SU-DHL-6 (cell line): Measurements from ENCODE around the gene ITGB6.

Source experiments
- H2AFZ ChIP-seq: fragments of 200-600 bp; sonication (generic); 2 replicates; pipeline ENCODE4 v1.6.1; 2014; ENCODE audit warnings: low read depth, mild to moderate bottlenecking, moderate library complexity, mixed read lengths, antibody characterized with exemption, low read length; ENCODE audit not compliant: severe bottlenecking
- H3F3A ChIP-seq: fragments of 200-600 bp; shearing (Covaris generic); 2 replicates; pipeline ENCODE4 v1.6.0; 2016; ENCODE audit warnings: antibody characterized with exemption, mild to moderate bottlenecking; ENCODE audit not compliant: insufficient read depth
- H3K27ac ChIP-seq: fragments of 200-600 bp; sonication (generic); 2 replicates; pipeline ENCODE4 v1.5.1; 2016; ENCODE audit warnings: low read depth, mild to moderate bottlenecking, low read length, moderate library complexity, mixed read lengths
- H3K27me3 ChIP-seq: fragments of 200-600 bp; sonication (generic), shearing (Covaris generic); 2 replicates; pipeline ENCODE4 v1.6.0; 2014; ENCODE audit warnings: mild to moderate bottlenecking, low read length
- H3K36me3 ChIP-seq: fragments of 200-600 bp; sonication (generic); 2 replicates; pipeline ENCODE4 v1.6.1; 2014; ENCODE audit warnings: mild to moderate bottlenecking, low read length, mixed read lengths
- H3K4me2 ChIP-seq: fragments of 300-600, 200-600 bp; shearing (Covaris generic), sonication (generic); 2 replicates; pipeline ENCODE4 v1.6.0; 2014; ENCODE audit warnings: low read length, low read depth, mild to moderate bottlenecking; ENCODE audit not compliant: poor library complexity, severe bottlenecking
- H3K4me3 ChIP-seq: fragments of 200-600 bp; sonication (generic); 2 replicates; pipeline ENCODE4 v1.5.1; 2014; ENCODE audit warnings: antibody characterized with exemption, low read length, mild to moderate bottlenecking, mixed read lengths; ENCODE audit not compliant: insufficient read depth, poor library complexity, severe bottlenecking
- H3K79me2 ChIP-seq: fragments of 200-600 bp; sonication (generic); 2 replicates; pipeline ENCODE4 v1.6.1; 2014; ENCODE audit warnings: mild to moderate bottlenecking, low read length, moderate library complexity; ENCODE audit not compliant: insufficient read depth
- H3K9ac ChIP-seq: fragments of 200-600 bp; sonication (generic); 2 replicates; pipeline ENCODE4 v1.7.0; 2014; ENCODE audit warnings: mild to moderate bottlenecking, low read length
- H3K9me2 ChIP-seq: fragments of 200-600 bp; sonication (generic); replicated peaks from 2 replicates; pipeline ENCODE4 v1.6.1; 2014; ENCODE audit warnings: low read length; ENCODE audit not compliant: insufficient read depth
- H3K9me3 ChIP-seq: fragments of 200-600 bp; sonication (generic); 2 replicates; pipeline ENCODE4 v1.6.1; 2014; ENCODE audit warnings: low read length, mixed read lengths; ENCODE audit not compliant: insufficient read depth
- H4K20me1 ChIP-seq: fragments of 200-600 bp; sonication (generic); 2 replicates; pipeline ENCODE4 v1.6.1; 2014; ENCODE audit warnings: low read depth, mild to moderate bottlenecking, antibody characterized with exemption, low read length, moderate library complexity, mixed read lengths
- CTCF ChIP-seq: fragments of 200-600 bp; sonication (generic); IDR thresholded peaks from one replicate; pipeline ENCODE4 v1.5.1; 2017; ENCODE audit warnings: antibody characterized with exemption, mild to moderate bottlenecking, low read length, moderate library complexity; ENCODE audit not compliant: insufficient read depth, poor library complexity, severe bottlenecking
- EZH2phosphoT487 ChIP-seq: fragments of 200-600 bp; sonication (generic), shearing (Covaris generic); conservative IDR thresholded peaks from 2 replicates; pipeline ENCODE4 v1.6.1; 2018; ENCODE audit warnings: mild to moderate bottlenecking, antibody characterized with exemption, low read length, moderate library complexity, mixed read lengths

The ITGB6 gene

GRCh38 chr2:160076914-160077313, 123.2 kb downstream of the ITGB6 start:
- TF ChIP-seq EZH2phosphoT487: no peak
- TF ChIP-seq CTCF: no peak
- no peaks in the 10 kb centered on the region for H4K20me1 ChIP-seq
- no peaks in the 10 kb centered on the region for H3F3A ChIP-seq
- H3K9ac ChIP-seq: no peak overlapping the region
- H3K79me2 ChIP-seq: no peaks in the 10 kb centered on the region
- H3K36me3 ChIP-seq: no peaks in the 10 kb centered on the region
- no peak overlapping the region for H3K27ac ChIP-seq
- H3K27me3 ChIP-seq: no peaks in the 10 kb centered on the region
- H2AFZ ChIP-seq: no peak overlapping the region
- H3K9me3 ChIP-seq: no peaks in the 10 kb centered on the region
- H3K4me2 ChIP-seq: no peak overlapping the region
- no peaks in the 10 kb centered on the region for H3K9me2 ChIP-seq
- H3K4me3 ChIP-seq: no peak overlapping the region

GRCh38 chr2:160076241-160076640, 123.8 kb downstream of the ITGB6 start:
- Histone ChIP-seq H3K9ac (no peak overlapping the region), H3K4me3 (no peak overlapping the region), H3K4me2 (no peak overlapping the region), H3K79me2 (no peaks in the 10 kb centered on the region), H4K20me1 (no peaks in the 10 kb centered on the region), H3K27ac (no peak overlapping the region), H3F3A (no peaks in the 10 kb centered on the region), H3K27me3 (no peaks in the 10 kb centered on the region), H3K36me3 (no peaks in the 10 kb centered on the region), H3K9me3 (no peaks in the 10 kb centered on the region), H3K9me2 (no peaks in the 10 kb centered on the region), H2AFZ (no peak overlapping the region)
- no peak for TF ChIP-seq CTCF
- TF ChIP-seq EZH2phosphoT487: no peak

GRCh38 chr2:160075171-160075570, 124.9 kb downstream of the ITGB6 start:
- no peak overlapping the region for H2AFZ ChIP-seq

More at GRCh38 chr2:160075171-160075570, 124.9 kb downstream of the ITGB6 start:
- Histone ChIP-seq H3K79me2 (no peaks in the 10 kb centered on the region), H3K36me3 (no peaks in the 10 kb centered on the region), H3K4me2 (no peak overlapping the region), H3K9me2 (no peaks in the 10 kb centered on the region), H4K20me1 (no peaks in the 10 kb centered on the region), H3K27ac (no peak overlapping the region), H3K9ac (no peak overlapping the region), H3F3A (no peaks in the 10 kb centered on the region), H3K27me3 (no peaks in the 10 kb centered on the region), H3K4me3 (no peak overlapping the region), H3K9me3 (no peaks in the 10 kb centered on the region)
- TF ChIP-seq EZH2phosphoT487: no peak
- TF ChIP-seq CTCF: no peak
